CD4-positive, alpha-beta T cell treated with Interleukin-1 beta for 1 hour (primary cell): Measurements from ENCODE around the gene EEF2.
"Not testable (repeated sequence)": the region's sequence is repeated elsewhere in the genome, so short reads cannot be mapped to it uniquely, and the experiment has no call there.

ENCODE experiments used
- DNase-seq, 2 donors: peaks; one replicate each; pipeline ENCODE4 v3.0.0-alpha.2; 2020 to 2022

The EEF2 gene

GRCh38 chr19:4014541-4015491 lies 29.6 kb upstream of the EEF2 start:
- peak; percentile 19 to 54 for DNase-seq

DNA sequence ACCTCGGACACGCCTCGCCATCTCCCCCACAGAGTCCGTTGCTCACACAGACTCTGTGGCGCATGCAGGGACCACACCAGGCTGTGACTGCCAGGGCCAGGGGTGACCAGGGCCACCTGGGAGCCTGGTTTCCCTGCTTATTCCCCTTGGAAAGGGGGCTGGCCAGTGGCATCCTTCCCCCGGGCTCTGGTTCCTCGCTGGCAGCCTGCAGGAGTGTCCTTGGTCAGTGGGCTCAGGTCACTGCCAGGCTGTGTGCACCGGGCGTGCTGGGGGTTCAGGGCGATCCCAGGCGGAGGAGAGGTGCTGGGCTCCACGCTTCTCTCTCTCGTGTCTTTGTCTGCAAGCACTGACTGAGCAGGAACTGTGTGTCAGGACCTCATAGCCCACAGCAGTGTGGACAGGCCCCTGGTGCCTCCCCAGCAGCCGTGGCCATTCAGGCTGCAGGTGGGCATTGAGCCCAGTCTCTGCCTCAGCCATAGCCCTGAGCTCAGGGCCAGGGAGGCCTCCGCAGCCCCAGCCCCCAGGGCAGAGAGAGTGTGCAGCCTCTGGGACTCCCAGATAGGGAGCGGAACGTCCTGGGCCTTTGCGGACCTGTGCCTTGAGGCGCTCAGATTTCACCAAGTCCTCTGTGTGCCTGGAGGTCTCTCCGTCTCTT lies 28.8 kb upstream of the EEF2 start:
- no peak for DNase-seq

DNA sequence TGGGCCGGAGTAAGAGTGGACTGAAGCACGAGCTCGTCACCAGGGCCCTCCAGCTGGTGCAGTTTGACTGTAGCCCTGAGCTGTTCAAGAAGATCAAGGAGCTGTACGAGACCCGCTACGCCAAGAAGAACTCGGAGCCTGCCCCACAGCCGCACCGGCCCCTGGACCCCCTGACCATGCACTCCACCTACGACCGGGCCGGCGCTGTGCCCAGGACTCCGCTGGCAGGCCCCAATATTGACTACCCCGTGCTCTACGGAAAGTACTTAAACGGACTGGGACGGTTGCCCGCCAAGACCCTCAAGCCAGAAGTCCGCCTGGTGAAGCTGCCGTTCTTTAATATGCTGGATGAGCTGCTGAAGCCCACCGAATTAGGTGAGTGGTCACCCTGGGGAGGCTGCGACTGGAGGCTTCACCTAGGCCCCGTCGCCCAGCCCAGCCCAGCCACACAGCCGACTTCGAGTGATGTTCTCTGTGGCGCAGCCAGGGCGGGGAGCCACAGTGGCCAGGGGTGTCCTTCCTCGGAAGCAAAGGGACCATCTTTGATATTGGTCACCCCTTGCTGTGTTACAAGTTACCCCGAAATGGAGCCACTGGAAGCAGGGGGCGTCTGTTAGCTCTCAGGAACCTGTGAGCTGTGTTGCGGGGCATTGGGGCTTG lies 27.8 kb upstream of the EEF2 start:
- no peak for DNase-seq

DNA sequence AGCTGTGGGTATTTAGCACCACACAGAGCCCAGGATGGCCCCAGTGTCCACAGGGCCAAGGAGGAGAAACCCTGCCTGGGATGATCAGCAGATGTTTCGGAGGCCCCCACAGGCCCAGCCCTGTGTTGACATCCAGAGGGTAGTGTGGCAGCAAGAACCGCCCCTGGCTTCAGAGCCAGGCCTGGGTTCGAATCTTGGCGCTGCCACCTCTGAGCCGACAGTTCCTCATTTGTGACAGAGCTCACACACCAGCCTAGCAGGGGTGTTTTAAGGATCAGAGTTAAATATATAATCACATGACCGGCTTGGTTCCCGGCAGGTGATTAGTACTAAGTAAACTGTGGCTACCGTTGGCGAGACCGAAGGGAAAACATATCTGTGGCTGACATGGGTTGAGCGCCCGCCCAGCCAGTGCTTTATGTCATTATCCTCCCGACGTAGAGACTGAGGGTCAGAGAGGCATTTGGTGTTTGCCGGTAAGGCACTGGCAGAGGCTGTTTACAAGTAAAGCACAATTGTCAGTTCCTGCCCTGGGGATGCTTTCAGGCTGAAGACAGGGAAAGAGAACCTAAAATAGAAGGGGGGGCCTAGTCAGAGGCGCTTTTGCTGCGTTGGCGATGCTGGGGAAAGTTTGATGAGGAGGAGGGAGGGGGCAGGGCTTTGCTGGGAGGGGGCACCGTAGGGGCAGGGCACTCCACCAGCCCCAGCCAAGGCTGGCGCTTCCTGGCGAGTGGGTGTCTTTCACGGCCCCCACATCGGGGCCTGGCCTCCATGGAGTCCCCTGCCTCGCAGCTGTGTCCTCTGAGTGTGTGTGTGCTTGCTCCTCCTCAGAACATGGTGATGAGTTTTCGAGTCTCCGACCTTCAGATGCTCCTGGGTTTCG lies 27.1 kb upstream of the EEF2 start:
- DNase-seq: no peak

- DNase-seq: not testable (repeated sequence)
These were observed 26.2 kb upstream of the EEF2 start for GRCh38 chr19:4011430-4011829.

- DNase-seq: no peak
These were observed 25.5 kb upstream of the EEF2 start for GRCh38 chr19:4010808-4011110.

DNA sequence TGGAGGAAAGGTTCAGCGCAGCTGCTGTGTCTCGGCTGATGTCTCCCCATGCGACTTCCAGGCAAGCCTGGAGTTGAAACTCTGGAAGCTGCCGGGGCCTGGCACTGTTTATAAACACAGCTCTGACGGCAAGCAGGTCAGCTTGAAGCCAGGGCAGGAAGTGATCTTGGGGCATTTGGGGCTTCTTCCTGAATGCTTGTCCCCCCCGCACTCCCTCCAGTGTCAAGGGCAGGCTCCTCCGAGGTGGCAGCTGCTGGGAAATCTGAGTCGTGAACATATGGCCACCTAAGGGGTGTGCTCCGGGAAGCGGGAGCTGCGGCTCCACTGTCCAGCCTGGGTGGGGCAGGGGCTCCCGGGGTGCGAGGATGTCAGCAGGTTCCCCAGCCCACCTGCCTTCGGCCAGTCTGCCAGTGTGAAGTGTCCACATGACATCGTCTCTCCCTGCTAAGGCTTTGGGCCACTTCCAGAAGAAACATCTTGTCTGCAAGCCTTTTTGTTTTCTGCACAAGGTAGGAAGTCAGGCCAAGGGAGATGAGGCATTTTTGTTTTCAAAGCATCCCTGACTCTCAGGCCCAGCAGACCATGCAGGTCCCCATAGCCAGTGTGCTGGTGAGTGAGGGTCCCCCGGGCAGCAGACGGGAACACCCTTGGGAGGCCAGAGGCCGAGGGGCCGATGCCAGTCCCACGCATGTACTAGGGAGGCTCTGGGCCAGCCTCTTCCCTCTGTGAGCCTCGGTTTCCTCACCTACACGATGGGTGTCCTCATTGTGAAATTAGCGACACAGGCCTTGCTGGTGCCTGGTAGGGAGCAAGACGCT lies 24.9 kb upstream of the EEF2 start:
- no peak for DNase-seq

DNA sequence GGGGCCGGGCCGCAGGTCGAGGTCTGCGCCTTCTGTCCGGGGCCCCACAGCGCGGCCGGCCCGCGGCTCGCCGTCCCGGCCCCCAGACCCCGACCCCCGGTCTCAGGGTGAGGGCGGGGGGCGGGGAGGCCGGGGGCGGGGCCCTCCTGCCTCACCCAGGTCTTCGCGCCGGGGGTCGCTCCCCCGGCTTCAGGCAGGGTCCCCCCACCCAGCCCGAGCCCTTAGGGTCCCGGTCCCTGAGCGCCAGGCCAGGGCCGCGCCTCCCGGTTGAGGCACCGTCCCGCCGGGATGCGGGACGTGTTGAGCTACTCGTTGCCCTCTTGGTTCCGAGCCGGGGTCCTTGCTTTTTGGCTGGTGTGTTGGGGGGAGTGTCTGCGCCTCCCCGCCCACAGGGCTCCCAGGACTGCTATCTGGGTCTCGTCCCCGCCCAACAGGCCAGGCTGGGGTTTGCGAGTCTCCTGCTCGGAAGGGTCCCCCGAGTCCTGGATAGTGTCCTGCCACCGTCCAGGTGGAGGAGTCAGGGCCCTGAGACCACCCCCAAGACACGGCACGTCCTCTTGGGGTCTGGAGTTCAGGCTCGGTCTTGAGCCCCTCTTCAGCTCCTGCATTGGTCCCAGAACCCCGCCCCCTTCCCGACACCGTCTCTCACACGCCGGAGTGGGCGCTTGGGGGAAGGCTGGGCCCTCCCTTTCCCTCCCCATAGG lies 22.7 kb upstream of the EEF2 start:
- no peak for DNase-seq

GRCh38 chr19:4007021-4007835 lies 22.0 kb upstream of the EEF2 start, which contains the start of gene PIAS4:
Gene PIAS4 (plus strand): TSS chr19:4007736. CDS start chr19:4007761, 25 bp downstream.
- peak; percentile 95 to 97 for DNase-seq

DNA sequence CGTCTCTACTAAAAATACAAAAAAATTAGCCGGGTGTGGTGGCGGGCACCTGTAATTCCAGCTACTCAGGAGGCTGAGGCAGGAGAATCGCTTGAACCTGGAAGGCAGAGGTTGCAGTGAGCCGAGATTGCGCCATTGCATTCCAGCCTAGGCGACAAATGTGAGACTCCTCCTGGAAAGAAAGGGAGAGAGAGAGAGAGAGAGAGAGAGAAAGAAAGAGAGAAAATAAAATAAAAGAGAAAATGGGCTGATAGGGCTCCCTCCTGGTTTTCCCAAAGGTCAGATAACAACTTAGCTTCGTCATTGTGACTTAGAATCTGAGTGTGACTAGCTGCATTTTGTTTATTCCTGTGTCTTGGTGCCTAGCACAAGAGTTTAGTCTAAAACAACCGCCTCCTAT lies 20.2 kb upstream of the EEF2 start:
- not testable (repeated sequence) for DNase-seq

DNA sequence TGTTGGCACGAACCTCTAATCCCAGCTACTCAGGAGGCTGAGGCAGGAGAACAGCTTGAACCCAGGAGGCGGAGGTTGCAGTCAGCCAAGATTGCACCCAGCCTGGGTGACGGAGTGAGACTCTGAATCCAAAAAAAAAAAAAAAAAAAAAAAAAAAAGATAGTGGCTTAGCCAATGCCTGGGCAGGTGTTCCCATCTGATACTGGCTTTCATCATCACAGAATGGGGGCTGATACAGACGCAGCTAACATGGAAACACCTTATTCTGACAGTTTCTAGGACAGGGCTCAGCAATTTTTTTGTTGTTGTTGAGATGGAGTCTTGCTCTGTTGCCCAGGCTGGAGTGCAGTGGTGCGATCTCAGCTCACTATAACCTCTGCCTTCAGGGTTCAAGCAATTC lies 15.5 kb upstream of the EEF2 start:
- DNase-seq: not testable (repeated sequence)

GRCh38 chr19:3998667-3999412 lies 13.6 kb upstream of the EEF2 start:
- DNase-seq: not testable (repeated sequence)

DNA sequence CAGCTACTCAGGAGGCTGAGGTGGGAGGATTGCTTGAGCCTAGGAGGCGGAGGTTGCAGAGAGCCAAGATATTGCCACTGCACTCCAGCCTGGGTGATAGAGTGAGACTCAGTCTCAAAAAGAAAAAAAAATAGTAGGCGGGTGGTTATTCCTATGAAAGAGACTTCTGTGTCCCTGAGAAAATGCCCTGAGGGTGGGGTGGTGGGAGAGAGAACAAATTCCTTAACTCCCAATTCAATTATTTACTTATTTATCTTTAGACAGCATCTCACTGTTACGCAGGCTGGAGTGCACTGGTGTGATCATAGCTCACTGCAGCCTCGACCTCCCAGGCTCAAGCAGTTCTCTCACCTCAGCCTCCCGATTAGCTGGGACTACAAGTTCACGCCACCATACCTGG lies 10.3 kb upstream of the EEF2 start:
- no peak for DNase-seq

DNA sequence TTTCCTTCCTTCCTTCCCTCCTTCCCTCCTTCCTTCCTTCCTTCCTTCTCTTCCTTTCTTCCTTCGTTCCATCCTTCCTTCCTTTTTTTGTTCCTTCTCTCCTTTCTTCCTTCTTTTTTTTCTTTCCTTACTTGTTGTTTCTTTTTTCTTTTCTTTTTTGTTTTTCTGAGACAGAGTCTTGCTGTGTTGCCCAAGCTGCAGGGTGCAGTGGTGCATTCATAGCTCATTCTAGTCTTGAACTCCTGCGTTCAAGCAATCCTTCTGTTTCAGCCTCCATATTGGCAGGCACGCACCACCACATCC lies 5.5 kb upstream of the EEF2 start:
- no peak for DNase-seq

- peak; percentile 92 to 93 for DNase-seq
These were observed 2.5 kb upstream of the EEF2 start for GRCh38 chr19:3987619-3988371.

DNA sequence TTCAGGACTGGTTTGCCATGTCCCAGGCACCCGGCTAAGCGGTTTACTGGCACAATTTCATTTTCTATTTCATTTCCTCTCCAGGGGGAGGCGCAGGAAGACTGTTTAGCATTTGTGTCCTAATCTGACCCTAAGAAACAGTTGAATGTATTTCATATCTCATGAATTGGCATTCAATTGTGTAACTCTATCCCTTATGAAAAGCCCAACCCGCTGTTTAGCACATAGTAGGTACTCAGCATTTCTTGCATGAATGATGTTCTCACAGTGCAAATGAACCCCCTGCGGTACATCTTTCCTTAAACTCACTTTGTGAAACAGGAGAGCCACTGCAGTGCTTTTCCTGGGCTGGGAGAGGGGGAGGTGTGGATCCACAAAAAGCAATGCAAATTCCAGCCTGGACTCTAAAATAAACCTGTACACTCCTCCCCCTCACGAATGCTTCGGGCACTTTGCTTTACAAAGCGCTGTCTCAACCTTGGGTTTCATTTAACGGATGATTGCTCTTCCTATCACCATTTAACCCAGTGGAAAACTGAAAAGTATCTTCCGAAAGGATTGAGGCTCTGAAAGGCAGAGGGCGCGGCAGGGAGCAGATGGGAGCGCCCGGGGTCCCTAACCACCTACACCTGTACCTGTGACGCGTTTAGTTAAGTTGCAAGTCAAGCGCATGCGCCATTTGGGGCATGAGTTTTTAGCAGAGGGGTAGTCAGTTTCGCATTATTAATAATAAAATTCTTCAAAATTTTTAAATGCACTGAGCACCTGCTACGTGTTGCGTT lies 1.2 kb upstream of the EEF2 start:
- peak; percentile 72 to 80 for DNase-seq

GRCh38 chr19:3985643-3986259 lies 488 bp upstream of the EEF2 start:
- DNase-seq: no peak

GRCh38 chr19:3984584-3984907 lies 717 bp downstream of the EEF2 start:
- no peak for DNase-seq
